Stimulated activated CD8-positive, alpha-beta memory T cell treated with anti-CD3 and anti-CD28 coated beads, Interleukin-7, amount 100 ng/mL, for 1 hour (primary cell): ENCODE data around the gene CCL16.
"Not testable (repeated sequence)": the region's sequence is repeated elsewhere in the genome, so short reads cannot be mapped to it uniquely, and the experiment has no call there.

Source experiments
- DNase-seq, 2 donors: peaks; one replicate each; pipeline ENCODE4 v3.0.0-alpha.2; 2020; ENCODE audit warnings: low read depth in 2 of 2

Gene CCL16

DNA sequence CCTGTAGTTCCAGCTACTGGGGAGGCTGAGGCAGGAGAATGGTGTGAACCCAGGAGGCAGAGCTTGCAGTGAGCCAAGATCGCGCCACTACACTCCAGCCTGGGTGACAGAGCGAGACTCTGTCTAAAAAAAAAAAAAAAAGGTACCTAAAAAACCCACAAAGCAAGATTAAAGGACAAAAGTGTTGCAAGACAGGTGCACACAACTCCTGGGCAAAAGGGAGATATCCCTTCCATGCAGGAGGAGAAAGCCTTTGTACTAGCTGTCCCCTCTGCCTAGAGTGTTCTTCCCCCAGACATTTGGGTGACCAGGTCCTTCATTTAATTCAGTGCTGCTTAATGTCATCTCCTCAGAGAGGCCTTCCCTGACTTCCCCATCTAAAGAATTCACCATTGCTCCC lies 42.8 kb downstream of the CCL16 start:
- DNase-seq, result not testable (repeated sequence)

DNA sequence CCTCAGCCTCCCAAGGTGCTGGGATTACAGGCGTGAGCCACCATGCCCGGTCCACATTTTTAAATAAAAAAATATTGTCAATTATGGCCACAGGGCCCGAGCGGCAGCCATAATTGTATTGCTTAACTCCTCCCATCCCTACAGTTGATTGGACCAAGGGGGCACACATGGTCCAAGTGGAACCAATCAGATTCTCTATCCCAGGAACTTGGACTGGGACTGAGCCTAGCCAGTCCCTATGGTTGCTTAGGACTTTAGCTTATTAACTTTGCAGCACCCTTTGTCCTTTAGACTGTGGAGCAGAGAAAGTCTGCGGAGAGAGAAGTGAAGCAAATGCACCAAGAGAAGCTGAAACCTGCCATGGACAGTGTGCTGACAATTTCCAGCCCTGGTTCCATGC lies 45.2 kb downstream of the CCL16 start:
- no peak for DNase-seq

DNA sequence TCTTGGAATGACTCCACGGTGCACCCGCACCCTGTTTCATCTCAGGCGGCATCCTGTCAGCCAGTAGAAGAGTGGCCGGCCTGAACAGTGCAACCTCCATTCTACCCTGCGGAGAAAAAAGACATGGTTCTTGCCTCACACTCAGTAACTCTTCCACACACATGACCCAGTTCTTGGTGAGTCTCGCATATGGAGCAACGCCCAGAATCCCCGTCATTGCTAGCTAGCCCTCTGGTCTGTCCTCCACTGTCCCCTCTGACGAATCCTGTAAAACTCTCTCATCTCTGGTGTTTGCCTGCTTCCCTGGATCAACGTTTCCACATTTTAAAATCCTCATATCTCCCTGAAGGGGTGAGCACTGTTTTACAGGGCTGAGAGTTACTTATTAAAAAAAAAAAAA lies 46.5 kb downstream of the CCL16 start:
- DNase-seq, result no peak

DNA sequence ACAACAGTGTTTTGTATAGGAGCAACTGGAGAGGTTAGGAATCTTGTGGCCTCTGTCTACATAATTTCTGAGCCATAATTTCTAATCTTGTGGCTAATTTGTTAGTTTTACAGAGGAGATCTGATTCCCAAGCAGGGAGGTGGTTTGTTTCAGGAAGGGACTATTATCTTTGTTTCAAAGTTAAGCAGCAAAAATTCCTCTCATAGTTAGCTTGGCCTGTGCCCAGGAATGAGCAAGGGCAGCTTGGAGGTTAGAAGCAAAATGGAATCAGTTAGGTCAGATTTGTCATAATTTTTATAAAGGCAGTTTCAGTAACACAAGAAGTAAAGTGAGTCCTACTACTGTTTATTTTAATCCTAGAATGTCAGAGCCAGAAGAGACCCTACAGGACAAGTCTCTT lies 48.7 kb downstream of the CCL16 start:
- DNase-seq, result no peak

DNA sequence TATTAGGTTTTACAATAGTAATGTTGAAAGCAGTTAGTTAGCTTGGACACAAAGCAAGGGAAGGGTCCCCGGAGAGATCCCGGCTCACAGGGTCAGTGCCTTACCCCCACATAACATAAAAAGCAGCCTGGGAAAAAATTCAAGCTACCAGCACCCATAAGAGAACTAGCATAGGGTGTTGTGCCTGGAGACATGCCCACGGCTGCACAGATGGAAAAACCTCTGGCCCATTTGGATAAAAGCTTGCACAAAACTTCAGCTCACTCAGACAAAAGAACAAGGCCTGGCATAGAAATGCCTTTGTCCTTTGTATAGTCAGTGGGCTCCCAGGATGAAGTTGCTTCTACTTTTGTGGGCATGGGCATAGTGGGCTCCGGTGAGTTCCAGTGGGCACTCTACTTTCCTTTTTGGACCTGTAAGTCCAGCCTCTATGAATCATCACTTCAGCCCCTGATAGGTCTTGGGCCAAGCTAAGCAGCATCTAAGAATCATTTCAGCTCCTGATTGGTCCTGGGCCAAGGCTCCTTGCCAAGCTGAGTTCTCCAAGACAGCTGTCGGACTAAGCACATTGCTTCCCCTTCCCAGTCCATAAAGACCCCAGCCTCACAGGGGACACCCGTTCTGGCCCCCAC lies 49.4 kb downstream of the CCL16 start:
- no peak for DNase-seq

DNA sequence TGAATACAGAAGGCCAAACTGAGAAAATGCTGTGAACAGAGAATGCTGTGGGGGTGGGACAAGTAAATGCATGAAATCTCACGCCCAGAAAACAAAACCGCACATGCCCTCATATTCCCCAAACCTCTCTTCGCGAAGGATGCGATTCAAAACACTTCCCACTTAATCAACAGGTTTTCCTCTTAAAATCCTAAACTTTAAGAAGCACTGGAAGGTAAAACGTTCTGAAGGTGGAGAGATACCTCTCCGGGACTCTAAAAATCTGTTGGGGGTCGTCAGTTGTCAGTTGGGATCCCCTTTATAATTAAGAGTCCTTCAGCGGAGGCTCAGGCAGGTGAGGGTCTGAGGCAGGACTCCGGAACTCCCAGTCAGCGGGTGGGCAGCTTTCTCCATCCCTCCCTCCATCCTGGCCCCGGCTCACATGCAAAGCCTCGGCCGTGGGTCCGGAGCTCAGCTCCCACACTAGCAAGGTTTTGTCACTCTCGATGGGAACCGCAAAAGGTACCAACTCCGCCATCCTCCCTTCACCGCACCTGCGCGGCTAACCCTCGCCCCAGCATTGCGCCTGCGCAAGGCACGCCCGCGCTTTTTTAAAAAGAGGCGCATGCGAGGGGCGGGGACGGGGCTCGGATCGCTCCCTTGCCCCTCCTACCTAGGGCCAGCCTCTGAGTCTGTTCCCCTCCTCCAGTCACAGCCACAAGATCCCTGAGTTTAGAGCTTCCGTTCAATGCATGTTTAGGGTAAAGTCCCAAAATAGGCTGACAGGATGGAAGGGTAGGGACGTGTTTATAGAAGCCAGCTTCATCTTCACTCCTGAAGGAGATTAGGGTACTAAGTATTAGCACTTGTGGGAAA lies 50.9 kb downstream of the CCL16 start, which contains the start of gene RDM1:
Gene RDM1, minus strand, starts transcription at position 563 of the 855 bp plus-strand sequence. Its CDS starts 46 bp downstream, at position 517.
- peak; percentile 56 for DNase-seq

DNA sequence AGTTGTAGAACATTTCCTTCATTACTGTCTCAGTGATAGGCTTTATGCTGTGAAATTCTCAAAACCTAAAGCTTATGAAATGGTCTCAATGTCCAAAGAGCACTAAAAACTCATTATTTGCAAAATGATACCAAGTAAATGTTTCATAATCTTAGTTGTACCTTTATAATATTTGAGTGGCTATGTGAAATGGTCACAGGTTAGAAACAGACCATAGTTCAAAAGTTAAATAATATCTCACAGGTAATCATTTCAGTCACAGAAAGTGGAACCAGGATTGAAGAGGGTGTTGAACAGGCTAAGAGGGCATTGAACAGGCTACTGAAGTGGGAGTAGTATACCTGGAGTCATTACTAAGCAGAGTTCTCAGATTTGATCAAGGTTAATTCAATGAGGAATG lies 53.6 kb downstream of the CCL16 start:
- no peak for DNase-seq
